ENCODE results near the gene TSPAN7. TPM values are rescaled to one million over a fixed set of nuclear protein-coding genes. Genes with fewer than 3 reads are reported as not detected.

Gene TSPAN7
- total and polyA plus RNA-seq, 2 of the 8 experiments (the other 6 are each of a cell fraction or from before 2014, with no cell fraction given) = 32.1 to 37.7 TPM

DNA sequence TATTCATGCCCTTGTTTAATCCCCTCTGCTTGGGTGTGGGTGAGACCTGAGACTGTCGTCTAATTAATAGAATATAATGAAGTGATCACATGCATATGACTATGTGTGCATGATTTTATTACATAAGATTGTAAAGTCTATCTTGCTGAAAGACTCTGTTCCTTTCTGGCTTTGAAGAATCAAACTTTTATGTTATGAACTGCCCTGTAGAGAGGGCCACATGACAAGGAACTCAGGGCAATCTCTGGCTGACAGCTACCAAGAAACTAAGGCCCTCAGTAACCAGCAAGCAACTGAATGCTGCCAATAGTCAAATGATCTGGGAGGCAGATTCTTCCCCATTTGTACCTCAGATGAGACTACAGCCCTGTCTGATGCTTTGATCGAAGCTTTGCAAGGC lies 13.5 kb downstream of the TSPAN7 start:
- no peak overlapping the region for H2BK120ac ChIP-seq (replicated peaks; ENCODE audit: low read depth, low read length)
- H2BK15ac ChIP-seq (ENCODE audit: low read length) = no peak overlapping the region
- H3K14ac ChIP-seq (ENCODE audit: insufficient read length) = no peak overlapping the region
- 96% methylated on average over 2 of the region's 2 CpGs; no CpG with 5 or more reads in 1 of the 2 experiments for WGBS, 2 experiments (ENCODE audit: extremely low coverage in 1 of 2, insufficient coverage in 1 of 2, insufficient read length in 1 of 2, insufficient replicate concordance in 2 of 2, low coverage in 1 of 2, low lambda C conversion rate in 2 of 2, missing lambda C conversion rate in 1 of 2)
- H3K79me1 ChIP-seq (ENCODE audit: low read depth, low read length) = no peaks in the 10 kb centered on the region
- no peak overlapping the region for H4K5ac ChIP-seq (ENCODE audit: insufficient read length, low read depth, low read length)
- ChIA-PET CTCF (ENCODE audit: partially characterized antibody) (interaction anchor here (0.7 kb wide), 1 partner anchor 53 kb away, joined by 3 read pairs; no protein-coding TSS in a partner anchor), POLR2A (ENCODE audit: partially characterized antibody) (no interaction called here)
- no peaks in the 10 kb centered on the region for H3K79me2 ChIP-seq (ENCODE audit: control insufficient read depth in 1 of 2, insufficient read depth in 2 of 2, low read length in 2 of 2)
- no peaks in the 10 kb centered on the region for H4K20me1 ChIP-seq (replicated peaks in 1 of 2; ENCODE audit: control insufficient read depth in 1 of 2, insufficient read depth in 2 of 2, low read length in 2 of 2)
- H2AK5ac ChIP-seq (ENCODE audit: low read depth, low read length) = no peak overlapping the region
- H3K18ac ChIP-seq (ENCODE audit: extremely low read depth, low read length) = no peak overlapping the region
- no peak overlapping the region for H4K91ac ChIP-seq (replicated peaks; ENCODE audit: insufficient read length, low read length)
- H2AFZ ChIP-seq (ENCODE audit: low read length) = no peak overlapping the region
- no peaks in the 10 kb centered on the region for H3K36me3 ChIP-seq (ENCODE audit: control insufficient read depth in 2 of 4, insufficient read depth in 4 of 4, low read length in 3 of 4)
- H3K9me3 ChIP-seq (ENCODE audit: insufficient read depth in 2 of 2, low read depth in 1 of 2, low read length in 1 of 2) = no peaks in the 10 kb centered on the region
- H3K23ac ChIP-seq (ENCODE audit: insufficient read length) = no peak overlapping the region
- H4K8ac ChIP-seq (ENCODE audit: extremely low read depth, insufficient read depth, low read length) = no peak overlapping the region
- H2BK20ac ChIP-seq (ENCODE audit: low read length) = no peak overlapping the region
- no peak overlapping the region for H2BK5ac ChIP-seq (ENCODE audit: low read depth, low read length)
- no peaks in the 10 kb centered on the region for H3K4me1 ChIP-seq (replicated peaks in 1 of 4; ENCODE audit: control insufficient read depth in 3 of 4, insufficient read depth in 4 of 4, low read length in 3 of 4)
- no peak overlapping the region for H3K4me2 ChIP-seq (ENCODE audit: insufficient read depth in 1 of 2, low read depth in 2 of 2, low read length in 2 of 2)
- H3K4ac ChIP-seq (replicated peaks; ENCODE audit: insufficient read length, low read depth, low read length) = no peak overlapping the region
- FAIRE-seq = no peak
- H3K56ac ChIP-seq (replicated peaks; ENCODE audit: insufficient read length, low read depth, low read length) = no peak overlapping the region
- H3K23me2 ChIP-seq (ENCODE audit: low read depth, low read length) = no peaks in the 10 kb centered on the region
- H3K4me3 ChIP-seq (ENCODE audit: extremely low read depth in 1 of 4, insufficient read depth in 2 of 4, low read depth in 3 of 4, low read length in 4 of 4) = no peak overlapping the region
- DNase-seq (ENCODE audit: low read depth in 1 of 2, low spot score in 2 of 2) = no peak
- no peak overlapping the region for H3K27ac ChIP-seq (ENCODE audit: low read depth, low read length)
- no peaks in the 10 kb centered on the region for H3K27me3 ChIP-seq (replicated peaks in 1 of 4; ENCODE audit: control insufficient read depth in 3 of 4, extremely low read depth in 1 of 4, insufficient read depth in 3 of 4, low read length in 3 of 4)
- no peak overlapping the region for H2BK12ac ChIP-seq (ENCODE audit: low read depth, low read length)
- no peak overlapping the region for H3K9ac ChIP-seq (replicated peaks in 1 of 4; ENCODE audit: extremely low read depth in 1 of 4, low read depth in 3 of 4, low read length in 3 of 4)
- no peak for TF ChIP-seq SIX5 (IDR thresholded peaks at IDR 0.05; ENCODE audit: low read depth, low read length)
- no peak for TF ChIP-seq CBX8 (IDR thresholded peaks at IDR 0.05; ENCODE audit: borderline replicate concordance, low read depth, low read length)
- TF ChIP-seq YY1 (IDR thresholded peaks at IDR 0.05; ENCODE audit: low read depth, low read length) = no peak
- TF ChIP-seq TBP (IDR thresholded peaks at IDR 0.05; ENCODE audit: low read depth, low read length) = no peak
- no peak for TF ChIP-seq BCL11A (IDR thresholded peaks at IDR 0.05; ENCODE audit: low read depth in 2 of 2, low read length in 2 of 2)
- TF ChIP-seq EP300 (IDR thresholded peaks at IDR 0.05; ENCODE audit: borderline replicate concordance in 1 of 2, low read depth in 2 of 2, low read length in 2 of 2) = no peak
- no peak for TF ChIP-seq CREB1 (IDR thresholded peaks at IDR 0.05)
- no peak for TF ChIP-seq TAF7 (optimal IDR thresholded peaks at IDR 0.05; ENCODE audit: borderline replicate concordance, low read depth, low read length)
- TF ChIP-seq GABPA (IDR thresholded peaks at IDR 0.05; ENCODE audit: borderline replicate concordance, insufficient read depth, low read length) = no peak
- TF ChIP-seq CEBPB (IDR thresholded peaks at IDR 0.05; ENCODE audit: low read depth, low read length) = no peak
- TF ChIP-seq BRCA1 (IDR thresholded peaks at IDR 0.05; ENCODE audit: low read depth, low read length) = no peak
- TF ChIP-seq JUN (IDR thresholded peaks at IDR 0.05; ENCODE audit: low read depth, low read length) = no peak

All from H1 (cell line).